Measurements from ENCODE around the gene LLPH. TPM values are rescaled to one million over a fixed set of nuclear protein-coding genes. Genes with fewer than 3 reads are reported as not detected.
A peak's percentile ranks its signal among the peaks of the same experiment; 100 is the strongest.

LLPH gene
- total RNA-seq, 3 donors from 2014 or later: 40.3 to 46.4 (median 43.7) TPM

GRCh38 chr12:66090157-66090556, 40.4 kb downstream of the LLPH start:
- no peak for ATAC-seq
- H3K36me3 Mint-ChIP-seq (ENCODE audit: insufficient read depth): no peaks in the 10 kb centered on the region
- peaks cover 40% of the 10 kb centered on the region for H3K27me3 Mint-ChIP-seq (ENCODE audit: low read depth)
- DNase-seq: no peak
- no peaks in the 10 kb centered on the region for H3K9me3 Mint-ChIP-seq
- no peaks in the 10 kb centered on the region for H3K4me1 Mint-ChIP-seq (ENCODE audit: low read depth)
- H3K4me3 Mint-ChIP-seq: no peak overlapping the region

GRCh38 chr12:66087365-66087943, 43.1 kb downstream of the LLPH start:
- peak; percentile 27 for DNase-seq
- Mint-ChIP-seq H3K9me3 (peaks cover 5% of the 10 kb centered on the region), H3K4me1 (ENCODE audit: low read depth) (no peaks in the 10 kb centered on the region), H3K27me3 (ENCODE audit: low read depth) (peaks cover 38% of the 10 kb centered on the region), H3K36me3 (ENCODE audit: insufficient read depth) (no peaks in the 10 kb centered on the region), H3K4me3 (no peak overlapping the region)
- ATAC-seq: peak in 1 of 2 donors; percentile 58

- H3K36me3 Mint-ChIP-seq (ENCODE audit: insufficient read depth): no peaks in the 10 kb centered on the region
- H3K27me3 Mint-ChIP-seq (ENCODE audit: low read depth): peaks cover 41% of the 10 kb centered on the region
- ATAC-seq (no peak), DNase-seq (no peak)
- H3K4me1 Mint-ChIP-seq (ENCODE audit: low read depth): no peaks in the 10 kb centered on the region
- no peak overlapping the region for H3K4me3 Mint-ChIP-seq
- H3K9me3 Mint-ChIP-seq: peaks cover 5% of the 10 kb centered on the region
Measured at GRCh38 chr12:66085998-66086397, 44.6 kb downstream of the LLPH start.

- Mint-ChIP-seq H3K36me3 (ENCODE audit: insufficient read depth) (no peaks in the 10 kb centered on the region), H3K4me3 (no peak overlapping the region), H3K27me3 (ENCODE audit: low read depth) (peaks cover 44% of the 10 kb centered on the region), H3K9me3 (peaks cover 5% of the 10 kb centered on the region), H3K4me1 (ENCODE audit: low read depth) (no peaks in the 10 kb centered on the region)
- DNase-seq: no peak
- ATAC-seq: no peak
Measured at GRCh38 chr12:66085213-66085612, 45.3 kb downstream of the LLPH start.

GRCh38 chr12:66083766-66084165, 46.8 kb downstream of the LLPH start:
- Mint-ChIP-seq H3K36me3 (ENCODE audit: insufficient read depth) (no peaks in the 10 kb centered on the region), H3K27me3 (ENCODE audit: low read depth) (peaks cover 35% of the 10 kb centered on the region), H3K4me3 (no peak overlapping the region), H3K4me1 (ENCODE audit: low read depth) (no peaks in the 10 kb centered on the region), H3K9me3 (peaks cover 5% of the 10 kb centered on the region)
- ATAC-seq (no peak), DNase-seq (no peak)

- Mint-ChIP-seq H3K4me3 (no peak overlapping the region), H3K27me3 (ENCODE audit: low read depth) (peaks cover 35% of the 10 kb centered on the region), H3K4me1 (ENCODE audit: low read depth) (no peaks in the 10 kb centered on the region), H3K9me3 (peaks cover 5% of the 10 kb centered on the region), H3K36me3 (ENCODE audit: insufficient read depth) (no peaks in the 10 kb centered on the region)
- DNase-seq: no peak
- no peak for ATAC-seq
Measured at GRCh38 chr12:66082744-66083143, 47.8 kb downstream of the LLPH start.

GRCh38 chr12:66080791-66081190, 49.8 kb downstream of the LLPH start:
- H3K4me3 Mint-ChIP-seq: no peak overlapping the region
- no peaks in the 10 kb centered on the region for H3K36me3 Mint-ChIP-seq (ENCODE audit: insufficient read depth)
- peaks cover 27% of the 10 kb centered on the region for H3K27me3 Mint-ChIP-seq (ENCODE audit: low read depth)
- DNase-seq: no peak
- no peaks in the 10 kb centered on the region for H3K4me1 Mint-ChIP-seq (ENCODE audit: low read depth)
- H3K9me3 Mint-ChIP-seq: peaks cover 5% of the 10 kb centered on the region
- ATAC-seq: no peak

GRCh38 chr12:66077542-66077941, 53.0 kb downstream of the LLPH start:
- Mint-ChIP-seq H3K36me3 (ENCODE audit: insufficient read depth) (no peaks in the 10 kb centered on the region), H3K4me3 (no peak overlapping the region), H3K9me3 (no peaks in the 10 kb centered on the region), H3K27me3 (ENCODE audit: low read depth) (peaks cover 23% of the 10 kb centered on the region), H3K4me1 (ENCODE audit: low read depth) (no peaks in the 10 kb centered on the region)
- DNase-seq (no peak), ATAC-seq (no peak)

GRCh38 chr12:66074561-66074960, 56.0 kb downstream of the LLPH start:
- DNase-seq (no peak), ATAC-seq (no peak)
- no peaks in the 10 kb centered on the region for H3K4me1 Mint-ChIP-seq (ENCODE audit: low read depth)
- H3K9me3 Mint-ChIP-seq: no peaks in the 10 kb centered on the region
- no peaks in the 10 kb centered on the region for H3K36me3 Mint-ChIP-seq (ENCODE audit: insufficient read depth)
- H3K4me3 Mint-ChIP-seq: no peak overlapping the region
- H3K27me3 Mint-ChIP-seq (ENCODE audit: low read depth): peaks cover 12% of the 10 kb centered on the region

GRCh38 chr12:66072566-66072965, 58.0 kb downstream of the LLPH start:
- H3K4me3 Mint-ChIP-seq: no peak overlapping the region
- no peaks in the 10 kb centered on the region for H3K4me1 Mint-ChIP-seq (ENCODE audit: low read depth)
- H3K9me3 Mint-ChIP-seq: no peaks in the 10 kb centered on the region
- H3K27me3 Mint-ChIP-seq (ENCODE audit: low read depth): peaks cover 8% of the 10 kb centered on the region
- ATAC-seq (no peak), DNase-seq (no peak)
- H3K36me3 Mint-ChIP-seq (ENCODE audit: insufficient read depth): no peaks in the 10 kb centered on the region

- Mint-ChIP-seq H3K4me3 (no peak overlapping the region), H3K27me3 (ENCODE audit: low read depth) (peaks cover 6% of the 10 kb centered on the region), H3K9me3 (no peaks in the 10 kb centered on the region), H3K36me3 (ENCODE audit: insufficient read depth) (no peaks in the 10 kb centered on the region), H3K4me1 (ENCODE audit: low read depth) (peaks cover 2% of the 10 kb centered on the region)
- DNase-seq: no peak
- no peak for ATAC-seq
Measured at GRCh38 chr12:66072135-66072534, 58.4 kb downstream of the LLPH start.

- no peak overlapping the region for H3K4me3 Mint-ChIP-seq
- ATAC-seq (no peak), DNase-seq (no peak)
- H3K27me3 Mint-ChIP-seq (ENCODE audit: low read depth): peaks cover 4% of the 10 kb centered on the region
- no peaks in the 10 kb centered on the region for H3K36me3 Mint-ChIP-seq (ENCODE audit: insufficient read depth)
- no peaks in the 10 kb centered on the region for H3K9me3 Mint-ChIP-seq
- H3K4me1 Mint-ChIP-seq (ENCODE audit: low read depth): peaks cover 8% of the 10 kb centered on the region
Measured at GRCh38 chr12:66071549-66071948, 59.0 kb downstream of the LLPH start.

- peaks cover 16% of the 10 kb centered on the region for H3K4me1 Mint-ChIP-seq (ENCODE audit: low read depth)
- no peak for DNase-seq
- no peaks in the 10 kb centered on the region for H3K9me3 Mint-ChIP-seq
- H3K27me3 Mint-ChIP-seq (ENCODE audit: low read depth): peaks cover 5% of the 10 kb centered on the region
- ATAC-seq: no peak
- H3K4me3 Mint-ChIP-seq: no peak overlapping the region
- H3K36me3 Mint-ChIP-seq (ENCODE audit: insufficient read depth): no peaks in the 10 kb centered on the region
Measured at GRCh38 chr12:66070378-66071120, 60.0 kb downstream of the LLPH start.

- DNase-seq: no peak
- Mint-ChIP-seq H3K27me3 (ENCODE audit: low read depth) (peaks cover 20% of the 10 kb centered on the region), H3K4me3 (no peak overlapping the region), H3K4me1 (ENCODE audit: low read depth) (peaks cover 16% of the 10 kb centered on the region), H3K9me3 (no peaks in the 10 kb centered on the region), H3K36me3 (ENCODE audit: insufficient read depth) (no peaks in the 10 kb centered on the region)
- ATAC-seq: no peak
Measured at GRCh38 chr12:66066929-66067523, 63.5 kb downstream of the LLPH start.

Data from activated T-cell treated with anti-CD3 and anti-CD28 coated beads, Interleukin-2, amount 50 U/mL, for 4 hours (primary cell).